Endodermal cell (in vitro differentiated cells): ENCODE measurements around the gene FCRL4. TPM values are rescaled to one million over a fixed set of nuclear protein-coding genes. Genes with fewer than 3 reads are reported as not detected.
"Not testable (repeated sequence)": the region's sequence is repeated elsewhere in the genome, so short reads cannot be mapped to it uniquely, and the experiment has no call there.

Experiments used
- DNase-seq: peaks from one replicate; pipeline ENCODE4 v3.0.0-alpha.2; 2017
- H3K27ac ChIP-seq: 2 replicates; pipeline ENCODE4 v1.5.1; 2013; ENCODE audit warnings: mild to moderate bottlenecking, low read depth, low read length, moderate library complexity
- H3K27me3 ChIP-seq: 2 replicates; pipeline ENCODE4 v1.6.1; 2013; ENCODE audit warnings: mild to moderate bottlenecking, low read length, moderate library complexity; ENCODE audit not compliant: insufficient read depth, control insufficient read depth, poor library complexity, severe bottlenecking
- H3K36me3 ChIP-seq: 2 replicates; pipeline ENCODE4 v1.7.0; 2013; ENCODE audit warnings: mild to moderate bottlenecking, low read length, moderate library complexity; ENCODE audit not compliant: control insufficient read depth, insufficient read depth
- H3K4me1 ChIP-seq: one replicate; pipeline ENCODE4 v1.7.0; 2013; ENCODE audit warnings: low read length; ENCODE audit not compliant: control insufficient read depth, insufficient read depth
- H3K4me3 ChIP-seq: 2 replicates; pipeline ENCODE4 v1.5.1; 2013; ENCODE audit warnings: mild to moderate bottlenecking, low read length, moderate library complexity
- H3K9ac ChIP-seq: 2 replicates; pipeline ENCODE4 v1.6.1; 2013; ENCODE audit warnings: mild to moderate bottlenecking, low read length, moderate library complexity; ENCODE audit not compliant: poor library complexity, severe bottlenecking; ENCODE audit errors: extremely low read depth
- H3K9me3 ChIP-seq: 2 replicates; pipeline ENCODE4 v1.6.1; 2013; ENCODE audit warnings: mild to moderate bottlenecking, low read length, moderate library complexity; ENCODE audit not compliant: control insufficient read depth
- H3K27ac Mint-ChIP-seq: 2 replicates; pipeline ENCODE4 v1.8.0; 2020; ENCODE audit warnings: mixed read lengths
- H3K27me3 Mint-ChIP-seq: 2 replicates; pipeline ENCODE4 v1.8.0; 2021; ENCODE audit warnings: mild to moderate bottlenecking, mixed read lengths; ENCODE audit not compliant: insufficient read depth
- H3K36me3 Mint-ChIP-seq: 2 replicates; pipeline ENCODE4 v1.8.0; 2020; ENCODE audit warnings: low read depth, mixed read lengths
- H3K4me1 Mint-ChIP-seq: 2 replicates; pipeline ENCODE4 v1.8.0; 2020; ENCODE audit warnings: mixed read lengths
- H3K4me3 Mint-ChIP-seq: 2 replicates; pipeline ENCODE4 v1.8.0; 2020; ENCODE audit warnings: mild to moderate bottlenecking, moderate library complexity, mixed read lengths
- H3K9me3 Mint-ChIP-seq: 2 replicates; pipeline ENCODE4 v1.8.0; 2020; ENCODE audit warnings: mild to moderate bottlenecking, mixed read lengths
- CTCF ChIP-seq: fragments of 200-600 bp; sonication (generic); conservative IDR thresholded peaks from 2 replicates; pipeline ENCODE4 v1.5.0; 2021; ENCODE audit warnings: antibody characterized with exemption, mild to moderate bottlenecking
- WGBS, 2 experiments: methylation state at CpG; one replicate each; pipeline versions ENCODE4 v1.1.5 to v1.1.7; 2013; ENCODE audit warnings: missing lambda C conversion rate in 2 of 2, mixed read lengths in 1 of 2; ENCODE audit not compliant: insufficient coverage in 1 of 2, insufficient read length in 1 of 2; 5-methylcytosine and 5-hydroxymethylcytosine counted together
- total RNA-seq, 2 donors: library from RNA; stranded (reverse); fragmentation: NEBNext Ultra II Directional in 1 of 2; extraction: Animal tissue kit (Norgen Biotek cat#: 25700) in 1 of 2; gene quantifications; 2 replicates in 1 of 2; 3 replicates in 1 of 2; pipeline ENCODE4 v1.2.1, GENCODE V29; 2021

Gene FCRL4
- total RNA-seq, 2 donors from 2014 or later, result not detected

- no CpG with 5 or more reads among the region's 2 CpGs for WGBS, 2 experiments
- no peaks in the 10 kb centered on the region for H3K27me3 ChIP-seq
- no peaks in the 10 kb centered on the region for H3K36me3 ChIP-seq
- Mint-ChIP-seq H3K4me1 (peaks cover 10% of the 10 kb centered on the region), H3K27me3 (no peaks in the 10 kb centered on the region), H3K4me3 (no peak overlapping the region), H3K9me3 (no peaks in the 10 kb centered on the region), H3K27ac (no peak overlapping the region), H3K36me3 (no peaks in the 10 kb centered on the region)
- peaks cover 13% of the 10 kb centered on the region for H3K4me1 ChIP-seq
- no peak for TF ChIP-seq CTCF
- no peaks in the 10 kb centered on the region for H3K9me3 ChIP-seq
- H3K9ac ChIP-seq, result no peak overlapping the region
- no peak overlapping the region for H3K27ac ChIP-seq
- H3K4me3 ChIP-seq, result no peak overlapping the region
- no peak for DNase-seq
Measured at GRCh38 chr1:157558119-157558518, 39.8 kb downstream of the FCRL4 start.

GRCh38 chr1:157551694-157552693, 45.9 kb downstream of the FCRL4 start, which contains the start of gene FCRL5:
Gene FCRL5, minus strand, starts transcription at chr1:157552515. Its CDS starts 153 bp downstream, at chr1:157552362.
- H3K9ac ChIP-seq, result no peak within 1 kb of the TSS
- TF ChIP-seq CTCF, result no peak
- H3K9me3 Mint-ChIP-seq, result no peaks in the 10 kb centered on the region
- H3K27ac Mint-ChIP-seq, result no peak within 1 kb of the TSS
- DNase-seq, result no peak
- no peaks in the 10 kb centered on the region for H3K9me3 ChIP-seq
- H3K36me3 Mint-ChIP-seq, result no peaks in the 10 kb centered on the region
- 89 to 93% methylated on average over 4 to 10 of the region's 10 CpGs for WGBS, 2 experiments
- H3K4me1 ChIP-seq, result no peaks in the 10 kb centered on the region
- H3K4me3 Mint-ChIP-seq, result no peak within 1 kb of the TSS
- H3K36me3 ChIP-seq, result no peaks in the 10 kb centered on the region
- no peaks in the 10 kb centered on the region for H3K27me3 Mint-ChIP-seq
- no peaks in the 10 kb centered on the region for H3K27me3 ChIP-seq
- H3K4me3 ChIP-seq, result no peak within 1 kb of the TSS
- no peak within 1 kb of the TSS for H3K27ac ChIP-seq
- no peaks in the 10 kb centered on the region for H3K4me1 Mint-ChIP-seq

- not testable (repeated sequence) for H3K27me3 ChIP-seq, H3K9me3 Mint-ChIP-seq, H3K9ac ChIP-seq, H3K36me3 ChIP-seq, H3K9me3 ChIP-seq, H3K27ac Mint-ChIP-seq, H3K4me3 Mint-ChIP-seq, H3K4me1 ChIP-seq, H3K4me1 Mint-ChIP-seq, H3K36me3 Mint-ChIP-seq, H3K4me3 ChIP-seq, H3K27ac ChIP-seq, DNase-seq, H3K27me3 Mint-ChIP-seq
- WGBS, 2 experiments, result 100% methylated on average over 1 of the region's 1 CpG; no CpG with 5 or more reads in 1 of the 2 experiments
Measured at GRCh38 chr1:157548081-157548480, 49.8 kb downstream of the FCRL4 start.
